Measurements from ENCODE around the gene NUPR1.
A peak's percentile ranks its signal among the peaks of the same experiment; 100 is the strongest.
"Not testable (repeated sequence)": the region's sequence is repeated elsewhere in the genome, so short reads cannot be mapped to it uniquely, and the experiment has no call there.

NUPR1 gene

GRCh38 chr16:28497861-28498599 lies 40.7 kb downstream of the NUPR1 start:
- DNase-seq = no peak

- DNase-seq = no peak
Observed at GRCh38 chr16:28497386-28497785, 41.4 kb downstream of the NUPR1 start.

- DNase-seq = no peak
Observed at GRCh38 chr16:28496844-28497243, 41.9 kb downstream of the NUPR1 start.

- no peak for DNase-seq
Observed at GRCh38 chr16:28495795-28496749, 42.7 kb downstream of the NUPR1 start.

GRCh38 chr16:28495098-28495793 lies 43.5 kb downstream of the NUPR1 start:
- peak; percentile 26 for DNase-seq

GRCh38 chr16:28494121-28494851 lies 44.5 kb downstream of the NUPR1 start, which contains the start of gene APOBR:
Gene APOBR (plus strand): TSS chr16:28494643. CDS start chr16:28494682, 39 bp downstream.
- peak; percentile 82 for DNase-seq

- no peak for DNase-seq
Observed at GRCh38 chr16:28492511-28492910, 46.3 kb downstream of the NUPR1 start.

- DNase-seq = peak; percentile 87
Observed at GRCh38 chr16:28491970-28492474, 46.8 kb downstream of the NUPR1 start, which contains the start of gene CLN3. Gene CLN3 (minus strand): TSS chr16:28492074. CDS start chr16:28491759, 315 bp downstream.

- DNase-seq = no peak
Observed at GRCh38 chr16:28491230-28491969, 47.4 kb downstream of the NUPR1 start.

- DNase-seq = no peak
Observed at GRCh38 chr16:28486266-28486665, 52.5 kb downstream of the NUPR1 start.

GRCh38 chr16:28483361-28483760 lies 55.4 kb downstream of the NUPR1 start:
- DNase-seq = not testable (repeated sequence)
